Gastrocnemius medialis (tissue), 4 donors: ENCODE measurements around the gene PTPRN2. TPM values are rescaled to one million over a fixed set of nuclear protein-coding genes. Genes with fewer than 3 reads are reported as not detected.

Experiments
- ATAC-seq, 2 donors: fragments of 150-250 bp; one replicate each; pipeline ENCODE4 v1.9.1; 2016
- DNase-seq, 2 donors: peaks; one replicate each; pipeline ENCODE4 v3.0.0-alpha.2; 2019
- H3K27ac ChIP-seq, 4 donors: fragments of 200-600 bp; sonication (generic); 1 replicate in 1 of 4; 2 replicates in 3 of 4; pipeline ENCODE4 v1.5.1; 2016 to 2018; ENCODE audit warnings: mild to moderate bottlenecking in 2 of 4, moderate library complexity in 1 of 4
- H3K27me3 ChIP-seq, 3 donors: fragments of 200-600 bp; sonication (generic) in 2 of 3; 1 replicate in 1 of 3; 2 replicates in 2 of 3; pipeline versions ENCODE4 v1.5.1 to v1.6.0; 2016 to 2019; ENCODE audit warnings: mild to moderate bottlenecking in 1 of 3, moderate library complexity in 1 of 3
- H3K36me3 ChIP-seq, 2 donors: fragments of 200-600 bp; sonication (generic) in 1 of 2; one replicate each; pipeline ENCODE4 v1.5.1; 2017 to 2018
- H3K4me1 ChIP-seq, 2 donors: fragments of 200-600 bp; sonication (generic) in 1 of 2; one replicate each; pipeline ENCODE4 v1.5.1; 2016 to 2017; ENCODE audit warnings: mild to moderate bottlenecking in 2 of 2
- H3K4me3 ChIP-seq, 4 donors: fragments of 200-600 bp; sonication (generic) in 3 of 4; 1 replicate in 1 of 4; 2 replicates in 3 of 4; pipeline ENCODE4 v1.5.1; 2016 to 2019; ENCODE audit warnings: mild to moderate bottlenecking in 2 of 4
- H3K9me3 ChIP-seq, 3 donors: fragments of 200-600 bp; sonication (generic) in 2 of 3; 1 replicate in 1 of 3; 2 replicates in 2 of 3; pipeline ENCODE4 v1.5.1; 2016 to 2019
- CTCF ChIP-seq, 5 experiments: fragments of 450-650 bp in 3 of 5; fragments of 200-600 bp in 2 of 5; sonication (generic) in 2 of 5; IDR thresholded peaks in 4 of 5; conservative IDR thresholded peaks in 1 of 5; 1 replicate in 4 of 5; 2 replicates in 1 of 5; pipeline ENCODE4 v1.5.1; 2016 to 2019; ENCODE audit warnings: antibody characterized with exemption in 5 of 5, mild to moderate bottlenecking in 3 of 5, moderate library complexity in 3 of 5
- POLR2A ChIP-seq, 2 donors: fragments of 450-650 bp; IDR thresholded peaks; one replicate each; pipeline ENCODE4 v1.6.1; 2017; ENCODE audit warnings: antibody characterized with exemption in 2 of 2, mild to moderate bottlenecking in 2 of 2, moderate library complexity in 2 of 2
- in situ Hi-C, 4 donors: fragments of 200-750 bp; cut with MboI; loops; one replicate each; pipeline versions ENCODE4 v1.15.0 to v1.8.0; 2017; ENCODE audit warnings: low sequenced_read_pairs in 4 of 4
- intact Hi-C: fragments of 100-400 bp; cut with DNase I; formaldehyde crosslinking; loops from one replicate; pipeline ENCODE4 v1.15.1; 2023; ENCODE audit warnings: low total_unique reads
- total RNA-seq, 4 donors: library from RNA; depleted of rRNA; stranded (reverse); fragments of >200 nt; gene quantifications; one replicate each; pipeline versions ENCODE4 v1.1.0 to v1.2.3, GENCODE V29; 2016

PTPRN2 gene
- total RNA-seq, 4 donors from 2014 or later, result 0.66 to 0.85 (median 0.81) TPM

GRCh38 chr7:157572622-157573021, 1015.0 kb downstream of the PTPRN2 start:
- Histone ChIP-seq H3K4me1 (no peaks in the 10 kb centered on the region), H3K27ac (no peak overlapping the region), H3K4me3 (no peak overlapping the region), H3K36me3 (no peaks in the 10 kb centered on the region), H3K27me3 (peaks cover 2 to 4% (median 3%) of the 10 kb centered on the region in 3 donors), H3K9me3 (no peaks in the 10 kb centered on the region)
- ATAC-seq (no peak), DNase-seq (no peak)
- in situ Hi-C loops (no loop called here), intact Hi-C loops (no loop called here)
- TF ChIP-seq CTCF (IDR thresholded peaks at IDR 0.05 in 4 of 5, conservative IDR thresholded peaks at IDR 0.05 in 1 of 5) (no peak), POLR2A (IDR thresholded peaks at IDR 0.05) (no peak)

- H3K27me3 ChIP-seq, result peaks cover 1 to 4% (median 2%) of the 10 kb centered on the region in 3 donors
- no peaks in the 10 kb centered on the region for H3K36me3 ChIP-seq
- TF ChIP-seq CTCF (IDR thresholded peaks at IDR 0.05 in 4 of 5, conservative IDR thresholded peaks at IDR 0.05 in 1 of 5), result no peak
- TF ChIP-seq POLR2A (IDR thresholded peaks at IDR 0.05), result no peak
- in situ Hi-C loops (no loop called here), intact Hi-C loops (no loop called here)
- no peaks in the 10 kb centered on the region for H3K4me1 ChIP-seq
- no peak for ATAC-seq
- DNase-seq, result no peak
- H3K27ac ChIP-seq, result no peak overlapping the region
- no peaks in the 10 kb centered on the region for H3K9me3 ChIP-seq
- H3K4me3 ChIP-seq, result no peak overlapping the region
Measured at GRCh38 chr7:157570531-157571200, 1017.0 kb downstream of the PTPRN2 start.

GRCh38 chr7:157569967-157570366, 1017.7 kb downstream of the PTPRN2 start:
- no peaks in the 10 kb centered on the region for H3K9me3 ChIP-seq
- H3K27ac ChIP-seq, result no peak overlapping the region
- DNase-seq (no peak), ATAC-seq (no peak)
- intact Hi-C loops (no loop called here), in situ Hi-C loops (no loop called here)
- no peak overlapping the region for H3K4me3 ChIP-seq
- TF ChIP-seq POLR2A (IDR thresholded peaks at IDR 0.05), result no peak
- TF ChIP-seq CTCF (IDR thresholded peaks at IDR 0.05 in 4 of 5, conservative IDR thresholded peaks at IDR 0.05 in 1 of 5), result no peak
- H3K36me3 ChIP-seq, result no peaks in the 10 kb centered on the region
- peaks cover 0 to 4% (median 2%) of the 10 kb centered on the region in 3 donors for H3K27me3 ChIP-seq
- no peaks in the 10 kb centered on the region for H3K4me1 ChIP-seq

- no peaks in the 10 kb centered on the region for H3K36me3 ChIP-seq
- TF ChIP-seq CTCF (IDR thresholded peaks at IDR 0.05 in 4 of 5, conservative IDR thresholded peaks at IDR 0.05 in 1 of 5), result no peak
- TF ChIP-seq POLR2A (IDR thresholded peaks at IDR 0.05), result no peak
- H3K4me3 ChIP-seq, result peak overlapping the region; percentile 50 to 64 (median 54)
- peak overlapping the region in 3 of 4 donors; percentile 12 to 48 (median 15) for H3K27ac ChIP-seq
- H3K9me3 ChIP-seq, result no peaks in the 10 kb centered on the region
- intact Hi-C loops (no loop called here), in situ Hi-C loops (no loop called here)
- ATAC-seq (peak in 1 of 2 donors; percentile 33), DNase-seq (no peak)
- no peaks in the 10 kb centered on the region for H3K4me1 ChIP-seq
- H3K27me3 ChIP-seq, result peaks cover 0 to 4% (median 2%) of the 10 kb centered on the region in 3 donors
Measured at GRCh38 chr7:157568770-157569584, 1018.6 kb downstream of the PTPRN2 start.
